ENCODE data around the gene DNAH2. TPM values are rescaled to one million over a fixed set of nuclear protein-coding genes. Genes with fewer than 3 reads are reported as not detected.

Gene DNAH2
- polyA plus RNA-seq, 1 of the 3 experiments (the other 2 are of a cell fraction), result 0.13 TPM

- TF ChIP-seq IRF3 (IDR thresholded peaks at IDR 0.05; ENCODE audit: low read depth, low read length) (no peak), EZH2phosphoT487 (IDR thresholded peaks at IDR 0.05; ENCODE audit: borderline replicate concordance, low read depth) (no peak), GABPA (IDR thresholded peaks at IDR 0.05; ENCODE audit: low read depth) (no peak), RAD21 (IDR thresholded peaks at IDR 0.05; ENCODE audit: low read length) (no peak)
These were observed 133.3 kb downstream of the DNAH2 start (continued) for GRCh38 chr17:7850701-7851437.

GRCh38 chr17:7851438-7852261, 134.1 kb downstream of the DNAH2 start:
- WGBS (ENCODE audit: low lambda C conversion rate), result 42% methylated on average over 33 of the region's 60 CpGs
- peaks cover 33 to 68% of the 10 kb centered on the region in 2 experiments for H3K36me3 ChIP-seq (replicated peaks in 1 of 2; ENCODE audit: control insufficient read depth in 1 of 2, insufficient read depth in 2 of 2, low read length in 1 of 2)

More at GRCh38 chr17:7851438-7852261, 134.1 kb downstream of the DNAH2 start:
- TF ChIP-seq FOSL2 (IDR thresholded peaks at IDR 0.05; ENCODE audit: borderline replicate concordance, low read depth) (no peak), MXI1 (IDR thresholded peaks at IDR 0.05; ENCODE audit: low read depth, low read length) (peak; percentile 69; the same call in 1 of the 2 replicates), RCOR1 (IDR thresholded peaks at IDR 0.05; ENCODE audit: low read length) (peak; percentile 54; the same call in 1 of the 2 replicates), CTCF (IDR thresholded peaks at IDR 0.05) (peak; percentile 87), RAD21 (IDR thresholded peaks at IDR 0.05; ENCODE audit: low read length) (peak; percentile 95), RFX5 (IDR thresholded peaks at IDR 0.05; ENCODE audit: low read length) (0 out of 2 replicates have a peak, but pooled peaks have one; percentile 12), ELF1 (IDR thresholded peaks at IDR 0.05) (no peak), USF2 (IDR thresholded peaks at IDR 0.05; ENCODE audit: borderline replicate concordance, low read depth, low read length) (no peak), SMC3 (IDR thresholded peaks at IDR 0.05; ENCODE audit: low read depth, low read length) (peak; percentile 97), FOXJ3 (CRISPR knock-in tag; IDR thresholded peaks at IDR 0.05) (0 out of 2 replicates have a peak, but pooled peaks have one; percentile 61), SIN3A (IDR thresholded peaks at IDR 0.05; ENCODE audit: borderline replicate concordance, low read depth, low read length) (peak; percentile 62; the same call in 1 of the 2 replicates), REST (IDR thresholded peaks at IDR 0.05; ENCODE audit: low read depth, low read length) (no peak), TEAD4 (IDR thresholded peaks at IDR 0.05; ENCODE audit: borderline replicate concordance, insufficient read depth) (no peak), CHD2 (IDR thresholded peaks at IDR 0.05; ENCODE audit: low read length, partially characterized antibody) (peak; percentile 27), NRF1 (IDR thresholded peaks at IDR 0.05; ENCODE audit: low read depth, low read length) (peak; percentile 32; the same call in 1 of the 2 replicates)
- Histone ChIP-seq H3K27ac (ENCODE audit: low read depth in 2 of 2, low read length in 1 of 2) (peak overlapping the region in 1 of 2 experiments; percentile 34; a peak in 1 of 4 replicates), H2AFZ (ENCODE audit: low read depth) (no peak overlapping the region), H3K9me3 (no peaks in the 10 kb centered on the region), H3K9ac (no peak overlapping the region), H3K4me2 (no peak overlapping the region), H3K4me3 (ENCODE audit: low read depth in 2 of 2, low read length in 1 of 2) (peak overlapping the region in 1 of 2 experiments; percentile 3; a peak in 1 of 4 replicates), H3K4me1 (ENCODE audit: control insufficient read depth in 1 of 2, insufficient read depth in 2 of 2, low read depth in 1 of 2, low read length in 1 of 2) (peaks cover 13 to 28% of the 10 kb centered on the region in 2 experiments; a peak in 2 of 4 replicates), H4K20me1 (ENCODE audit: insufficient read depth) (peaks cover 31% of the 10 kb centered on the region), H3K9me2 (no peaks in the 10 kb centered on the region), H3K27me3 (ENCODE audit: insufficient read depth) (no peaks in the 10 kb centered on the region), H3F3A (replicated peaks; ENCODE audit: insufficient read depth) (peaks cover 31% of the 10 kb centered on the region), H3K79me2 (ENCODE audit: insufficient read depth) (0 out of 2 replicates have a peak, but pooled peaks cover 2% of the 10 kb centered on the region)
- DNase-seq, result peak; percentile 94
- ChIA-PET POLR2A (interaction anchor here (1.1 to 2.4 kb wide), 2 partner anchors 13 to 108 kb away, joined by 4 to 7 read pairs; no protein-coding TSS in a partner anchor), CTCF (interaction anchor here (0.5 to 5.7 kb wide), 10 partner anchors 11 to 108 kb away, joined by 3 to 58 read pairs (median 8); partner anchors contain the start of gene KDM6B)

Data from SK-N-SH (cell line).